Measurements from ENCODE around the gene RASSF4. TPM values are rescaled to one million over a fixed set of nuclear protein-coding genes. Genes with fewer than 3 reads are reported as not detected.

Gene RASSF4
- total RNA-seq, 1 experiment from 2014 or later, result 2.8 TPM

GRCh38 chr10:45004661-45005060 is 45.1 kb downstream of the RASSF4 start:
- ChIA-PET CTCF (no interaction called here), RAD21 (ENCODE audit: low non-redundant PET in 1 of 2, low total read pairs in 2 of 2, uncharacterized antibody in 2 of 2, unreplicated experiment in 2 of 2) (no interaction called here), POLR2A (no interaction called here)
- H3K9me3 ChIP-seq (ENCODE audit: control insufficient read depth in 1 of 2, insufficient read depth in 1 of 2, low read depth in 1 of 2, low read length in 2 of 2), result no peaks in the 10 kb centered on the region
- H3K4me1 ChIP-seq (ENCODE audit: control insufficient read depth in 1 of 2, insufficient read depth in 2 of 2, low read length in 2 of 2), result peaks cover 0 to 12% of the 10 kb centered on the region in 2 experiments; a peak in 2 of 4 replicates
- DNase-seq (ENCODE audit: low read depth, low spot score) (no peak), ATAC-seq (no peak)
- no peaks in the 10 kb centered on the region for H3K27me3 ChIP-seq (ENCODE audit: insufficient read depth, low read length)
- no peak overlapping the region for H3K4me3 ChIP-seq (replicated peaks in 1 of 2; ENCODE audit: low read depth in 1 of 2, low read length in 2 of 2)
- BruUV-seq (replicated peaks), result no TSS peak
- H3K4me2 ChIP-seq (ENCODE audit: low read length), result no peak overlapping the region
- intact Hi-C loops (cut with micrococcal nuclease), result loop anchor here (5.0 to 10.0 kb wide), 4 partner anchors 230 to 1220 kb away; no protein-coding TSS in a partner anchor
- H3K9ac ChIP-seq (ENCODE audit: low read length), result no peak overlapping the region
- H3K79me2 ChIP-seq (ENCODE audit: insufficient read depth, low read length), result peaks cover 25% of the 10 kb centered on the region
- H3K9me2 ChIP-seq (ENCODE audit: insufficient read depth), result no peaks in the 10 kb centered on the region
- TF ChIP-seq ATF3 (IDR thresholded peaks at IDR 0.05), result no peak
- no peak for TF ChIP-seq EGR1 (IDR thresholded peaks at IDR 0.05; ENCODE audit: low read depth)
- no peak for TF ChIP-seq POLR2A (IDR thresholded peaks at IDR 0.05; ENCODE audit: borderline replicate concordance, extremely low read depth, insufficient read depth, insufficient read length)
- no peak for TF ChIP-seq MAX (IDR thresholded peaks at IDR 0.05)
- TF ChIP-seq FOSL1 (IDR thresholded peaks at IDR 0.05; ENCODE audit: low read depth), result no peak
- no peak for TF ChIP-seq SP1 (IDR thresholded peaks at IDR 0.05; ENCODE audit: low read depth)
- no peak overlapping the region for H3K27ac ChIP-seq (ENCODE audit: low read depth, low read length)
- H4K20me1 ChIP-seq (ENCODE audit: insufficient read depth), result no peaks in the 10 kb centered on the region
- no peaks in the 10 kb centered on the region for H3K36me3 ChIP-seq (ENCODE audit: control insufficient read depth in 1 of 2, insufficient read depth in 2 of 2, low read length in 2 of 2)
- H2AFZ ChIP-seq (ENCODE audit: low read depth, low read length, poor library complexity, severe bottlenecking), result no peak overlapping the region

- no peaks in the 10 kb centered on the region for H3K9me3 ChIP-seq (ENCODE audit: control insufficient read depth in 1 of 2, insufficient read depth in 1 of 2, low read depth in 1 of 2, low read length in 2 of 2)
- ATAC-seq (no peak), DNase-seq (ENCODE audit: low read depth, low spot score) (no peak)
- ChIA-PET RAD21 (ENCODE audit: low non-redundant PET in 1 of 2, low total read pairs in 2 of 2, uncharacterized antibody in 2 of 2, unreplicated experiment in 2 of 2) (no interaction called here), POLR2A (no interaction called here), CTCF (no interaction called here)
- H3K36me3 ChIP-seq (ENCODE audit: control insufficient read depth in 1 of 2, insufficient read depth in 2 of 2, low read length in 2 of 2), result no peaks in the 10 kb centered on the region
- BruUV-seq (replicated peaks), result no TSS peak
- intact Hi-C loops (cut with micrococcal nuclease), result loop anchor here (5.0 to 10.0 kb wide), 4 partner anchors 230 to 1220 kb away; no protein-coding TSS in a partner anchor
- H3K9me2 ChIP-seq (ENCODE audit: insufficient read depth), result no peaks in the 10 kb centered on the region
- H3K4me1 ChIP-seq (ENCODE audit: control insufficient read depth in 1 of 2, insufficient read depth in 2 of 2, low read length in 2 of 2), result peaks cover 0 to 9% of the 10 kb centered on the region in 2 experiments; a peak in 2 of 4 replicates
- H3K79me2 ChIP-seq (ENCODE audit: insufficient read depth, low read length), result peaks cover 25% of the 10 kb centered on the region
- H3K4me3 ChIP-seq (replicated peaks in 1 of 2; ENCODE audit: low read depth in 1 of 2, low read length in 2 of 2), result no peak overlapping the region
- H4K20me1 ChIP-seq (ENCODE audit: insufficient read depth), result no peaks in the 10 kb centered on the region
- H3K27me3 ChIP-seq (ENCODE audit: insufficient read depth, low read length), result no peaks in the 10 kb centered on the region
- H3K4me2 ChIP-seq (ENCODE audit: low read length), result no peak overlapping the region
- no peak overlapping the region for H3K27ac ChIP-seq (ENCODE audit: low read depth, low read length)
- H3K9ac ChIP-seq (ENCODE audit: low read length), result no peak overlapping the region
- H2AFZ ChIP-seq (ENCODE audit: low read depth, low read length, poor library complexity, severe bottlenecking), result no peak overlapping the region
- TF ChIP-seq CEBPB (IDR thresholded peaks at IDR 0.05; ENCODE audit: low read depth) (no peak), POLR2AphosphoS5 (IDR thresholded peaks at IDR 0.05; ENCODE audit: low read depth, low read length) (no peak), POLR2A (IDR thresholded peaks at IDR 0.05; ENCODE audit: borderline replicate concordance, extremely low read depth, insufficient read depth, insufficient read length) (no peak), ZFX (IDR thresholded peaks at IDR 0.05) (no peak), REST (IDR thresholded peaks at IDR 0.05; ENCODE audit: low read depth) (no peak), CBX3 (IDR thresholded peaks at IDR 0.05; ENCODE audit: low read depth) (no peak), YY1 (IDR thresholded peaks at IDR 0.05; ENCODE audit: extremely low read depth, insufficient replicate concordance, low read depth, low read length) (no peak), ZBTB33 (IDR thresholded peaks at IDR 0.05; ENCODE audit: extremely low read depth, insufficient replicate concordance, low read length) (no peak), TCF7L2 (IDR thresholded peaks at IDR 0.05; ENCODE audit: borderline replicate concordance, extremely low read depth, insufficient read depth, insufficient read length) (no peak), SRF (IDR thresholded peaks at IDR 0.05; ENCODE audit: low read depth) (no peak), SP1 (IDR thresholded peaks at IDR 0.05; ENCODE audit: low read depth) (no peak), ATF3 (IDR thresholded peaks at IDR 0.05) (no peak)
Observed at GRCh38 chr10:45005284-45005683, 45.7 kb downstream of the RASSF4 start.
